Neuronal stem cell (in vitro differentiated cells): ENCODE results near the gene TMEM82. TPM values are rescaled to one million over a fixed set of nuclear protein-coding genes. Genes with fewer than 3 reads are reported as not detected.

Experiments
- DNase-seq: peaks from one replicate; pipeline ENCODE4 v3.0.0-alpha.2; 2013; ENCODE audit warnings: low spot score
- H2AFZ ChIP-seq: one replicate; pipeline ENCODE4 v1.6.1; 2013; ENCODE audit warnings: mild to moderate bottlenecking, low read length, inconsistent platforms
- H2AK5ac ChIP-seq: 2 replicates; pipeline ENCODE4 v1.6.1; 2013; ENCODE audit warnings: low read depth, mild to moderate bottlenecking, inconsistent platforms, low read length, moderate library complexity, mixed read lengths
- H2BK120ac ChIP-seq: 2 replicates; pipeline ENCODE4 v1.6.1; 2013; ENCODE audit warnings: low read depth, mild to moderate bottlenecking, inconsistent platforms, low read length, moderate library complexity, mixed read lengths
- H2BK12ac ChIP-seq: one replicate; pipeline ENCODE4 v1.6.1; 2013; ENCODE audit warnings: low read length, inconsistent platforms
- H2BK15ac ChIP-seq: 2 replicates; pipeline ENCODE4 v1.6.1; 2013; ENCODE audit warnings: mild to moderate bottlenecking, low read length, inconsistent platforms, mixed read lengths
- H2BK5ac ChIP-seq: one replicate; pipeline ENCODE4 v1.6.1; 2013; ENCODE audit warnings: inconsistent platforms, mild to moderate bottlenecking, low read length, moderate library complexity
- H3K14ac ChIP-seq: one replicate; pipeline ENCODE4 v1.6.1; 2013; ENCODE audit warnings: low read length, inconsistent platforms
- H3K18ac ChIP-seq: 2 replicates; pipeline ENCODE4 v1.6.1; 2013; ENCODE audit warnings: low read length, inconsistent platforms
- H3K23ac ChIP-seq: 2 replicates; pipeline ENCODE4 v1.6.1; 2013; ENCODE audit warnings: low read depth, mild to moderate bottlenecking, mixed read lengths, low read length, inconsistent platforms; ENCODE audit not compliant: poor library complexity
- H3K27ac ChIP-seq: replicated peaks from 3 replicates; pipeline ENCODE4 v1.5.1; 2013; ENCODE audit warnings: low read length, inconsistent platforms
- H3K27me3 ChIP-seq, 3 experiments: 2 replicates each; pipeline ENCODE4 v1.6.1; 2013; ENCODE audit warnings: low read length in 3 of 3, mild to moderate bottlenecking in 2 of 3, inconsistent platforms in 1 of 3, low read depth in 1 of 3, mixed read lengths in 1 of 3, moderate library complexity in 1 of 3; ENCODE audit not compliant: control insufficient read depth in 3 of 3, insufficient read depth in 3 of 3
- H3K36me3 ChIP-seq, 2 donors: replicated peaks in 1 of 2; 2 replicates each; pipeline ENCODE4 v1.6.1; 2013; ENCODE audit warnings: low read length in 2 of 2; ENCODE audit not compliant: control insufficient read depth in 2 of 2, insufficient read depth in 2 of 2
- H3K4ac ChIP-seq: 2 replicates; pipeline ENCODE4 v1.6.1; 2013; ENCODE audit warnings: inconsistent platforms, mild to moderate bottlenecking, low read length, moderate library complexity
- H3K4me1 ChIP-seq, 2 donors: 1 replicate in 1 of 2; 2 replicates in 1 of 2; pipeline ENCODE4 v1.6.1; 2013; ENCODE audit warnings: low read length in 2 of 2, low read depth in 1 of 2; ENCODE audit not compliant: control insufficient read depth in 2 of 2, insufficient read depth in 1 of 2
- H3K4me2 ChIP-seq: one replicate; pipeline ENCODE4 v1.6.1; 2013; ENCODE audit warnings: mild to moderate bottlenecking, low read length, inconsistent platforms; ENCODE audit not compliant: insufficient read depth, poor library complexity, severe bottlenecking
- H3K4me3 ChIP-seq, 2 donors: 2 replicates each; pipeline ENCODE4 v1.5.1; 2013; ENCODE audit warnings: low read length in 2 of 2, mild to moderate bottlenecking in 2 of 2, inconsistent platforms in 1 of 2, moderate library complexity in 1 of 2
- H3K79me1 ChIP-seq: one replicate; pipeline ENCODE4 v1.6.1; 2013; ENCODE audit warnings: low read depth, mild to moderate bottlenecking, inconsistent platforms, low read length, moderate library complexity
- H3K9ac ChIP-seq: one replicate; pipeline ENCODE4 v1.6.1; 2013; ENCODE audit warnings: mild to moderate bottlenecking, low read depth, low read length, inconsistent platforms; ENCODE audit not compliant: poor library complexity
- H3K9me3 ChIP-seq, 2 donors: replicated peaks in 1 of 2; 2 replicates each; pipeline versions ENCODE3 to v1.6.1; 2013; ENCODE audit warnings: low read length in 2 of 2, mild to moderate bottlenecking in 2 of 2, inconsistent platforms in 1 of 2, low read depth in 1 of 2, mixed read lengths in 1 of 2, moderate library complexity in 1 of 2; ENCODE audit not compliant: control insufficient read depth in 2 of 2, insufficient read depth in 1 of 2
- H4K8ac ChIP-seq: one replicate; pipeline ENCODE4 v1.6.1; 2013; ENCODE audit warnings: low read depth, mild to moderate bottlenecking, inconsistent platforms, low read length, moderate library complexity
- H4K91ac ChIP-seq: one replicate; pipeline ENCODE4 v1.6.1; 2013; ENCODE audit warnings: low read length, low read depth, mild to moderate bottlenecking, inconsistent platforms; ENCODE audit not compliant: poor library complexity
- WGBS, 2 donors: extraction: QIAGEN DNeasy Blood & Tissue Kit; methylation state at CpG; one replicate each; pipeline ENCODE4 v1.1.7; 2013; ENCODE audit warnings: missing lambda C conversion rate in 2 of 2, mixed read lengths in 1 of 2; ENCODE audit not compliant: insufficient read length in 2 of 2, insufficient replicate concordance in 1 of 2; ENCODE audit errors: extremely low coverage in 2 of 2; 5-methylcytosine and 5-hydroxymethylcytosine counted together
- polyA plus RNA-seq, 2 experiments: library from polyadenylated mRNA; stranded (reverse); fragments of 200-250 nt; gene quantifications; one replicate each; pipeline ENCODE4 v1.2.3, GENCODE V29; 2013

TMEM82 gene
- polyA plus RNA-seq (2013, experiment 1 of 2): not detected
- not detected for polyA plus RNA-seq (2013, experiment 2 of 2)

GRCh38 chr1:15742339-15742801 is at the start of gene TMEM82:
TSS of gene TMEM82 (plus strand) at chr1:15742499. CDS start at chr1:15742560, 61 bp downstream.
- H2AFZ ChIP-seq: peak within 1 kb of the TSS; percentile 80
- no peaks in the 10 kb centered on the region for H3K9me3 ChIP-seq
- no peaks in the 10 kb centered on the region for H3K36me3 ChIP-seq
- H3K27me3 ChIP-seq: peaks cover 0 to 12% (median 0%) of the 10 kb centered on the region in 3 experiments
- peaks cover 2% of the 10 kb centered on the region for H3K79me1 ChIP-seq
- no peak within 1 kb of the TSS for H2BK120ac ChIP-seq
- peak within 1 kb of the TSS; percentile 37 for H3K4ac ChIP-seq
- peak within 1 kb of the TSS; percentile 56 for H3K14ac ChIP-seq
- H3K27ac ChIP-seq: no peak within 1 kb of the TSS
- peak within 1 kb of the TSS; percentile 87 for H2BK5ac ChIP-seq
- H2BK12ac ChIP-seq: peak within 1 kb of the TSS; percentile 84
- WGBS, 2 donors: no CpG with 5 or more reads among the region's 14 CpGs
- peaks cover 2 to 6% of the 10 kb centered on the region in 2 donors for H3K4me1 ChIP-seq
- H4K8ac ChIP-seq: no peak within 1 kb of the TSS
- H3K4me3 ChIP-seq: no peak within 1 kb of the TSS
- H4K91ac ChIP-seq: no peak within 1 kb of the TSS
- peak within 1 kb of the TSS; percentile 49 for H2BK15ac ChIP-seq
- peak within 1 kb of the TSS; percentile 65 for H3K23ac ChIP-seq
- H3K9ac ChIP-seq: no peak within 1 kb of the TSS
- peak within 1 kb of the TSS; percentile 95 for H2AK5ac ChIP-seq
- DNase-seq: no peak
- peak within 1 kb of the TSS; percentile 92 for H3K18ac ChIP-seq
- H3K4me2 ChIP-seq: peak within 1 kb of the TSS; percentile 25

- peaks cover 7% of the 10 kb centered on the region for H3K79me1 ChIP-seq
- peaks cover 0 to 2% of the 10 kb centered on the region in 2 donors for H3K9me3 ChIP-seq
- H3K4me1 ChIP-seq: no peaks in the 10 kb centered on the region
- no peak overlapping the region for H4K8ac ChIP-seq
- H2AK5ac ChIP-seq: no peak overlapping the region
- H4K91ac ChIP-seq: no peak overlapping the region
- no peak overlapping the region for H3K4me3 ChIP-seq
- no peak overlapping the region for H2AFZ ChIP-seq
- no peak overlapping the region for H2BK120ac ChIP-seq
- peaks cover 3 to 11% of the 10 kb centered on the region in 2 donors for H3K36me3 ChIP-seq
- H2BK15ac ChIP-seq: no peak overlapping the region
- H3K23ac ChIP-seq: no peak overlapping the region
- H2BK5ac ChIP-seq: no peak overlapping the region
- no peak overlapping the region for H3K4me2 ChIP-seq
- no peak overlapping the region for H3K27ac ChIP-seq
- no peak for DNase-seq
- no peak overlapping the region for H2BK12ac ChIP-seq
- WGBS, 2 donors: no CpG with 5 or more reads among the region's 5 CpGs
- no peak overlapping the region for H3K18ac ChIP-seq
- no peak overlapping the region for H3K14ac ChIP-seq
- no peaks in the 10 kb centered on the region for H3K27me3 ChIP-seq
- no peak overlapping the region for H3K9ac ChIP-seq
- no peak overlapping the region for H3K4ac ChIP-seq
These were observed 48.9 kb upstream of the TMEM82 start for GRCh38 chr1:15693371-15693770.

GRCh38 chr1:15696956-15697521 is 45.3 kb upstream of the TMEM82 start:
- WGBS, 2 donors: no CpG with 5 or more reads among the region's 10 CpGs

GRCh38 chr1:15698201-15698600 is 44.1 kb upstream of the TMEM82 start:
- H3K36me3 ChIP-seq: peaks cover 0 to 7% of the 10 kb centered on the region in 2 donors
- WGBS, 2 donors: no CpG with 5 or more reads among the region's 2 CpGs

More at GRCh38 chr1:15696956-15697521, 45.3 kb upstream of the TMEM82 start:
- no peak overlapping the region for H4K91ac ChIP-seq
- H3K9me3 ChIP-seq: peaks cover 0 to under 1% of the 10 kb centered on the region in 2 donors
- H3K4me2 ChIP-seq: no peak overlapping the region
- no peak overlapping the region for H3K9ac ChIP-seq
- no peak overlapping the region for H2BK120ac ChIP-seq
- H3K18ac ChIP-seq: no peak overlapping the region
- no peak overlapping the region for H3K23ac ChIP-seq
- H3K27me3 ChIP-seq: no peaks in the 10 kb centered on the region
- H2BK12ac ChIP-seq: no peak overlapping the region
- H3K27ac ChIP-seq: no peak overlapping the region
- DNase-seq: no peak
- H2AK5ac ChIP-seq: no peak overlapping the region
- no peak overlapping the region for H3K4ac ChIP-seq
- H3K14ac ChIP-seq: no peak overlapping the region
- H3K4me1 ChIP-seq: no peaks in the 10 kb centered on the region
- H3K36me3 ChIP-seq: peaks cover 0 to 7% of the 10 kb centered on the region in 2 donors
- H2BK5ac ChIP-seq: no peak overlapping the region
- H4K8ac ChIP-seq: no peak overlapping the region
- H3K79me1 ChIP-seq: peaks cover 8% of the 10 kb centered on the region
- no peak overlapping the region for H3K4me3 ChIP-seq
- H2BK15ac ChIP-seq: no peak overlapping the region
- H2AFZ ChIP-seq: no peak overlapping the region

More at GRCh38 chr1:15698201-15698600, 44.1 kb upstream of the TMEM82 start:
- Histone ChIP-seq H2BK12ac (no peak overlapping the region), H3K23ac (no peak overlapping the region), H3K4ac (no peak overlapping the region), H3K4me1 (peaks cover 0 to 1% of the 10 kb centered on the region in 2 donors), H3K4me2 (no peak overlapping the region), H2BK120ac (no peak overlapping the region), H2AK5ac (no peak overlapping the region), H4K91ac (no peak overlapping the region), H3K79me1 (peaks cover 12% of the 10 kb centered on the region), H3K9me3 (peaks cover 0 to 2% of the 10 kb centered on the region in 2 donors), H3K27me3 (no peaks in the 10 kb centered on the region), H2BK5ac (no peak overlapping the region), H2AFZ (no peak overlapping the region), H3K18ac (no peak overlapping the region), H2BK15ac (no peak overlapping the region), H3K9ac (no peak overlapping the region), H4K8ac (no peak overlapping the region), H3K4me3 (no peak overlapping the region), H3K14ac (no peak overlapping the region), H3K27ac (no peak overlapping the region)
- no peak for DNase-seq
